GM19099 (cell line): Measurements from ENCODE around the gene BBC3.
A peak's percentile ranks its signal among the peaks of the same experiment; 100 is the strongest.

Experiments
- POLR2A ChIP-seq: IDR thresholded peaks from 3 replicates; pipeline ENCODE4 v1.6.1; 2011; ENCODE audit warnings: low read depth; ENCODE audit not compliant: insufficient read length; ENCODE audit errors: extremely low read depth

Gene BBC3

GRCh38 chr19:47258895-47259555 is 28.0 kb upstream of the BBC3 start:
- no peak for TF ChIP-seq POLR2A

DNA sequence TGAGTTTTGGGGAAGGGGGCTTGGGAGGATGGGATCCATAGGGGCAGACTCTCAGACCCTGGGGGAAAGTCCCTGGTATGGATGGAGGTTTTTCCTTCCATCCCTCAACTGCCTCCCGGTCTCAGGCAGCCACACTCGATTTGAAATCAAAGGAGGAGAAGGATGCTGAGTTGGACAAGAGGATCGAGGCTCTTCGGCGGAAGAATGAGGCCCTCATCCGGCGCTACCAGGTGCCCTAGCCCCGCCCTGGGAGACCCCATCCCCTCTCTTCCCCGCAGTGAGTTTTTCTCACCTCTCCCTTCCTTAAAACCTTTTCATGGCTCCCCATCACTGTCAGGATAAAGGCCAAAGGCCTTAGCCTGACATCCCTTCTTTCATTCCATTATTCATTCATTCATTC is 27.4 kb upstream of the BBC3 start:
- TF ChIP-seq POLR2A = no peak

DNA sequence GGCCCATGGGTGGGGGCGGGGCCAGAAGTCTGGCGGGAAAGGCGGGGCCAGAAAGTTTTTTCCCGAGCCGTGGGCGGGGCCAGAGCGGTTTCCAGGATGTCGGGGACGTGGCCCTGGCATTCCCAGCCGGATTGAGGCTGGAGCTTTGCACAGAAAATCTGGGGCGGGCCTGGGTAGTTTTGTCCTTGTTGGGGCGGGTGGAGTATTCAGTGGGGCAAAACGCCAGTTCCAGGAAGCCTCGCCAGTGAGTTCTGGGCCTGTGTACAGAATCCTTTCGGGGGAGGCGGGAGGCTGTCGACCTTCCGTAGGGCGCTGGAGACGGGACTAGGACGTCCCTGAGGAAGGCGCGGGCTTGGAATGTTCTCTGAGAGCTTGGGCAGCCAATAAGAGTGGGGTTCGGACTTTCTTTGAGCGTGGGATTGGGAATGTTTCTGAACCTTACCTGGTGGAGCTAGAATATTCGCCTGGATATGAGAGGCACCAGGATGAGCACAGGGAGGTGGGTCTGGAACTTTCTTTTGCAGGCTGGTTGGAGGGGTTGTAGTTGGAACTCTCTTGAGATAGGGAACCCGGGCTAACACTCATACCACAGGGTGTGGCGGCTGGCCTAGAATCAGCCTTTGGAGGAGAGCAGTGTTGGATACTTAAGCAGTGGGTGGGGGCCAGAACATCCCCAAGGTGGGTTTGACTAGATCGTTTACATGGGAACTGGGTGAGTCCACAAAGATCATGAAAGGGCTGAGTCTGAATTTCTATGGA is 26.6 kb upstream of the BBC3 start:
- no peak for TF ChIP-seq POLR2A

- TF ChIP-seq POLR2A = no peak
Measured at GRCh38 chr19:47256693-47257410, 25.9 kb upstream of the BBC3 start.

DNA sequence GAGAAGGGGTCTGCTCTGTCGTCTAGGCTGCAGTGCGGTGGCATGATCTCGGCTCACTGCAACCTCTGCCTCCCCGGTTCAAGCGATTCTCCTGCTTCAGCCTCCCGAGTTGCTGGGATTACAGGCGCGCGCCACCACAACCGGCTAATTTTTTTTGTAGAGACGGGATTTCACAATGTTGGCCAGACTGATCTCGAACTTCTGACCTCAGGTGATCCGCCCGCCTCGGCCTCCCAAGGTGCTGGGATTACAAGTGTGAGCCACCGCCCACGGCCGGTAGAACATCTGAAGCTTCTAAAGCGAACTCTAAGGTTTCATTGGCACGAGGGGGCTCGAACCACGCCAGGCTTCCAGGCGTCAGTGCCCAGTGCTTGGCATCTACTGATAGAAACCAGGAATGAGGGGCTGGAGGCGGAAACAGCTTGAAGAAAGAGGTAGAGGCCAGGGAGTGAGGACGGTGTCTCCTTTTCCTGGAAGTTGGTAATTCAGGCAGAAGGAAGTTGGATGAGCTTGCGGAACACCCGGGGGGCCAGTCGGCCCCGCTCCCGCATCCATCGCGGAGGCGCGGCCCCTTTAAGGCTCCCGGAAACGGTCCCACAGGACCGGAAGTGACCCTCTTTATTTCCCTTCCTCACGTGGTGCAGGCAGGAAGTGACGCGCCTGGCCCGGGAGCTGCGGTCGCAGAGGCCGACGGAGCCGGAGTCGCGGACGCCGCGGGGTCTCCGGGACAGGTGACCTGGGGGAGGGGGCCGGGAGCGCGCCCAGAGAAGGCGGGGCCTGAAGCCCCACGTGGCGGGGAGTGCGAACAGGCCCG is 25.1 kb upstream of the BBC3 start, which contains the start of gene CCDC9:
Gene CCDC9 (plus strand): TSS at position 647 of the 814 bp plus-strand sequence. CDS start 1,876 bp downstream, outside the sequence.
- peak; percentile 73 for TF ChIP-seq POLR2A

DNA sequence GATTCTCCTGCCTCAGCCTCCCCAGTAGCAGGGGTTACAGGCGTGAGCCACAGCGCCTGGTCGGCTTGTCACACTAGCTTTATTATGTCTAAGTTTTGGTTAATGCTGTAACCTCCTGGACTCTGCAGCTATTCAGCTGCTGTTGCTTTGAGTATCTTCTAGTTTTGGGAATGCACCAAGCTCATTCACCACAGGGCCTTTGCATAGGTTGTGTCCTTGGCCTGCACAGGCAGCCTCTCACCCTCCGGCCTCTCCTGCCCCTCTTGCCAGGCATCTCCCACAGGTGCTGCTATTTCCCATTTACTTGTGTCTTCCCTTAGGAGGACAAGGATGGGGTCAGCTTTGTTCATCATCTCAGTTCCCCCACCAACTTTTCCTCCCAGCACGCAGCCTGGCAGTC is 23.0 kb upstream of the BBC3 start:
- no peak for TF ChIP-seq POLR2A

DNA sequence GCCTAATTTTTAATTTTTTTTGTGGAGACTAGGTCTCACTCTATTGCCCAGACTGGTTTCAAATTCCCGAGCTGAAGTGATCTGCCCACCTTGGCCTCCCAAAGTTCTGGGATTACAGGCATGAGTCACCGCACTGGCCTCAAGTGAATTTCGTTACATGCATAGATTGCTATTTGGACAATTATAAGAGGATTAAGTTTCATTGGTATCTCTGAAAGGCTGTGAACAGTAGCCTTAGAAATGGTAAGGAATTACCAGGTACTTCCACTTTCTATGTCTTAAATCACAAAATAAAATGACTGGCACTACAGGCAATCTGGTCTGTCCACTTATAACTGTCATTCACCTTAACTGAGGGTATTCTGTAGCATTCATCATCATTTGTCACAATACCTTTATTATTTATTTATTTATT is 22.5 kb upstream of the BBC3 start:
- no peak for TF ChIP-seq POLR2A

GRCh38 chr19:47247308-47247990 is 16.4 kb upstream of the BBC3 start:
- TF ChIP-seq POLR2A = no peak

GRCh38 chr19:47243776-47244547 is 13.0 kb upstream of the BBC3 start:
- peak; percentile 61 for TF ChIP-seq POLR2A

- TF ChIP-seq POLR2A = no peak
Measured at GRCh38 chr19:47243364-47243775, 12.4 kb upstream of the BBC3 start.

DNA sequence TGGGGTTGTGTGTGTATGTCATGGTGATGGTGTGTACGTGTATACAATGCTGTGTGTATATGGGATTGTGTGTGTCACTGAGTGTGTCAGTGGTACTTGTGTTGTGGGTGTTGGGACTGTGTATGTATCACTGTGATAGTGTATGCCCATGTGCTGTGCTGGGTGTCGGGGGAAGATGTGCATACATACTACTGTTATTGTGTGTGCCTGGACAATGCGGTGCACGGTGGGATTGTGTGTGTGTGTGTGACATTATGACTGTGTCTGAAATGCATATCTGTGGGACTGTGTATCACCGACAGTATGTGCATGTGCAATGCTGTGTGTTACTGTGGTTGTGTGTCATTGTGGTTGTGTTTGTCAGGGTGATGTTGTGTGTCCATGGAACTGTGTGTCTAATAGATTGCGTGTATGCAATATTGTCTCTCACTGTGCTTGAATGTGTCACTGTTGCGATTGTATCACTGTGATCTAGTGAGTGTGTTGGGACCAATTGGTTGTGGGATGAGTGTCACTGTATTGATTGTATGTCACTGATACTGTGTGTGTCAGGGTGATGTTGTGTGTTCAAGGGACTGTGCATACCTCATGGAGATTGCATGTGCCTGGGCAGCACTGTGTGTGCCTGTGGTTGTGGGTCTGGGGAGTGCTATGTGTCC is 11.0 kb upstream of the BBC3 start:
- no peak for TF ChIP-seq POLR2A

GRCh38 chr19:47240996-47241918 is 10.3 kb upstream of the BBC3 start:
- TF ChIP-seq POLR2A = no peak
